Right cardiac atrium (tissue), 5 donors: Measurements from ENCODE around the gene P3R3URF. TPM values are rescaled to one million over a fixed set of nuclear protein-coding genes. Genes with fewer than 3 reads are reported as not detected.

Experiments
- ATAC-seq, 2 donors: fragments of 200-7000 bp; cut with Tn5 transposase; one replicate each; pipeline versions ENCODE4 v1.8.0 to v1.9.1; 2020; ENCODE audit warnings: moderate library complexity in 2 of 2, mild to moderate bottlenecking in 1 of 2
- DNase-seq, 3 donors: peaks; one replicate each; pipeline ENCODE4 v3.0.0-alpha.2; 2020
- H3K27ac ChIP-seq: one replicate; pipeline ENCODE4 v1.5.1; 2013; ENCODE audit warnings: mild to moderate bottlenecking, low read length, control low read depth, moderate library complexity
- H3K27me3 ChIP-seq: one replicate; pipeline ENCODE4 v1.6.1; 2013; ENCODE audit not compliant: control insufficient read depth, insufficient read depth
- H3K4me1 ChIP-seq: one replicate; pipeline ENCODE4 v1.6.1; 2013; ENCODE audit warnings: low read length; ENCODE audit not compliant: control insufficient read depth, insufficient read depth
- H3K4me3 ChIP-seq: one replicate; pipeline ENCODE4 v1.5.1; 2013; ENCODE audit warnings: low read length, control low read depth
- H3K9me3 ChIP-seq: one replicate; pipeline ENCODE4 v1.6.1; 2013; ENCODE audit warnings: low read length; ENCODE audit not compliant: control insufficient read depth
- WGBS: extraction: QIAGEN DNeasy Blood & Tissue Kit; methylation state at CpG from one replicate; pipeline ENCODE4 v1.1.7; 2013; 5-methylcytosine and 5-hydroxymethylcytosine counted together
- intact Hi-C, 4 donors: fragments of 100-400 bp; cut with DNase I; formaldehyde crosslinking; loops; one replicate each; pipeline versions ENCODE4 v1.11.0 to v1.14.0; 2022 to 2023
- polyA plus RNA-seq: library from polyadenylated mRNA; stranded (reverse); fragments of 200-250 nt; gene quantifications from one replicate; pipeline ENCODE4 v1.2.3, GENCODE V29; 2013
- total RNA-seq, 4 donors: library from RNA; stranded (reverse); fragmentation: NEBNext Ultra II Directional; extraction: Animal tissue kit (Norgen Biotek cat#: 25700); gene quantifications; one replicate each; pipeline ENCODE4 v1.2.1, GENCODE V29; 2021
- donor health status: healthy with polysubstance abuse.
- donor health status: DM: no; HTN: yes; CAD: no.
- donor health status: DM: no; HTN: no; CAD: no.
- donor health status: DM: no; HTN: yes; CAD: no; lungs with severe emphysema.
- donor health status: DM: yes; HTN: yes; CAD: no.

Gene P3R3URF
- total and polyA plus RNA-seq, 5 donors: not detected

DNA sequence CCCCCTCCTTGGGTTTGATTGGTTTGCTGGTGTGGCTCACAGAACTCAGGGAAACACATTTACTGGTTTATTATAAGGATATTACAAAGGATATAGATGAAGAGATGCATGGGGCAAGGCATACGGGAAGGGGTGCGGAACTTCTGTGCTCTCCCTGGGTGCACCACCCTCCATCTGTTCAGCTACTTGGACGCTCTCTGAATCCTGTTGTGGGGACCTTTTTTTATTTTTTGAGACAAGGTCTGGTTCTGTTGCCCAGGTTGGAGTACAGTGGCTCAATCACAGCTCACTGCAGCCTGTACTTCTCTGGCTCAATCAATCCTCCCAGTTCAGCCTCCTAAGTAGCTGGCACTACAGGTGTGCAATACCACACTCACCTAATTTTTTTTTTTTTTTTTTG lies 34.3 kb upstream of the P3R3URF start:
- Histone ChIP-seq H3K27ac (no peak overlapping the region), H3K4me1 (no peaks in the 10 kb centered on the region), H3K9me3 (no peaks in the 10 kb centered on the region), H3K4me3 (no peak overlapping the region), H3K27me3 (no peaks in the 10 kb centered on the region)
- DNase-seq (no peak), ATAC-seq (no peak)
- intact Hi-C loops: no loop called here
- WGBS: 95% methylated on average over 3 of the region's 3 CpGs

DNA sequence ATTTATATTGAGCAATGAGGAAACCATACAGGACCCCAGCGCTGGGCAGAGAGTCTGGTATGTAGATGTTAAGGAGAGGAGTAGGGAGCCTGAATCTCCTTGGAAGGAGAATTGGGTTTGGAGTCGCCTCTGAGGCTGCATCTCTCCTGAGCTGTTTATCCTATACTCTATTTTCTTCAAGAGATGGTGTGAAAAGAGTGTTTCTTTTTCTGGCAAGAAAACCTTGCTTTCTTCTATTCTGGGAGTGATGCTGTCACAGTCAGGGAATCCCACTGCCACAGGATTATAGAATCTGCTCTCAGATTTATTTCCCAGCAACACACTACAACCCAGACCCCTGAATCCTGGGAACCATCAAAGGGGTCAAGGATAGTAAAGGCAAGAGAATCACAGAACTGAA lies 30.1 kb upstream of the P3R3URF start:
- peaks cover 8% of the 10 kb centered on the region for H3K4me1 ChIP-seq
- no peak overlapping the region for H3K4me3 ChIP-seq
- WGBS: 90% methylated on average over 2 of the region's 2 CpGs
- peak overlapping the region; percentile 34 for H3K27ac ChIP-seq
- ATAC-seq (no peak), DNase-seq (no peak)
- intact Hi-C loops: no loop called here
- no peaks in the 10 kb centered on the region for H3K9me3 ChIP-seq
- H3K27me3 ChIP-seq: no peaks in the 10 kb centered on the region

DNA sequence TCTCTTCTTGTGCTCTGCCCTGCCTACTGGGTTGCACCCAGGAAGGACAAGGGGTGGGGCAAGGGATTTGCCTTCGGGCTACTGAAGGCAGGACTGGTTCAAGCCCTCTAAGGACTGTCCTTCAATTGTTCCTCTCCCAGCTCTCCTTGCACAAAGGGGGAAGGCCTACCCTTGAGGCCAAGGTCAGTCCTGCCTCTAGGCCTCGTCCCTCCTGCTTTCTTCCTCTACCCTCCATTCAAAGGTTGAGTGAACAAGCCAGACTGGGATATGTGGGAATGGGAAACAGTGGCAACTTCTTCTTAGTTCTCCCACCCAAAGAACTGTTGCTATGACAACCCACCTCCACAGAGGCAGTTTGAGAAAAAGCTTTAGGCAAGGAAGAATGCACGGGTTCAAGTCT lies 29.5 kb upstream of the P3R3URF start:
- ATAC-seq (peak; percentile 14 to 30), DNase-seq (no peak)
- H3K4me1 ChIP-seq: peaks cover 8% of the 10 kb centered on the region
- no peaks in the 10 kb centered on the region for H3K27me3 ChIP-seq
- intact Hi-C loops: no loop called here
- 50% methylated on average over 3 of the region's 3 CpGs for WGBS
- H3K4me3 ChIP-seq: no peak overlapping the region
- H3K9me3 ChIP-seq: no peaks in the 10 kb centered on the region
- peak overlapping the region; percentile 43 for H3K27ac ChIP-seq

DNA sequence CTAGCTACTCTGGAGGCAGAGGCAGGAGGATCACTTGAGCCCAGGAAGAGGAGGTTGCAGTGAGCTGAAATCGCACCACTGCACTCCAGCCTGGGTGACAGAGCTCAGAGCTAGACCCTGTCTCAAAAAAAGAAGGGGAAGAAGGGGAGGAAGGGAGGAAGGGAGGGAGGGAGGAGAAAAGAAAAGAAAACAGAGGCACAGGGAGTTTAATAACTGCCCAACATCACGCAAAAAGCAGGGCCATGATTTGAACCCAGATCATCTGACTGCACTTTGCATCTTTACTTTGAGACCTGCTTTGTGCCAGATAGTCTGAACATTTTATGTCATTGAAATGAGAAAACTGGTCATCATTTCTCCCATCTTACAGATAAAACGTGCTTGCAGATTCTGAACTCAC lies 28.9 kb upstream of the P3R3URF start:
- no peaks in the 10 kb centered on the region for H3K9me3 ChIP-seq
- H3K27me3 ChIP-seq: no peaks in the 10 kb centered on the region
- DNase-seq (no peak), ATAC-seq (no peak)
- intact Hi-C loops: no loop called here
- peaks cover 8% of the 10 kb centered on the region for H3K4me1 ChIP-seq
- no peak overlapping the region for H3K27ac ChIP-seq
- no peak overlapping the region for H3K4me3 ChIP-seq
- WGBS: 71% methylated on average over 3 of the region's 3 CpGs

DNA sequence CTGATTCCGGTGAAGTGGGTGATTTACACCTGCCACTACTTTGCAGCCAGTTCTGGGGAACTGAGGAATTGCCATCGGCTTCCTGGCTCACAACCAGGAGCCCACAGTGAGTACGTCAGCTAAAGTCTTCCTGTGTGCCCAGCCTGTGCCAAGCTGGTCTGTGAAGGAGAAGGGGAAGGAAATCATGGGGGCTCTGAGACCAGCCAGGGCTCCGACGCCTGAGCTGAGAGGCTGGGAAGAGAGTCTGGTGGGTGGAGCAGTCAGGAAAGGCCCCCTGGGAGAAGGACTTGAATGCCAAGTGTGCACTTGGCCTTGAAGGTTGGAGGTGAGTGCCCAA lies 28.1 kb upstream of the P3R3URF start:
- no peaks in the 10 kb centered on the region for H3K27me3 ChIP-seq
- H3K4me3 ChIP-seq: peak overlapping the region; percentile 91
- 16% methylated on average over 5 of the region's 5 CpGs for WGBS
- H3K4me1 ChIP-seq: peaks cover 8% of the 10 kb centered on the region
- peak overlapping the region; percentile 55 for H3K27ac ChIP-seq
- H3K9me3 ChIP-seq: no peaks in the 10 kb centered on the region
- intact Hi-C loops: no loop called here
- DNase-seq (peak in 2 of 3 donors; percentile 70 to 73), ATAC-seq (peak; percentile 38 to 46)

DNA sequence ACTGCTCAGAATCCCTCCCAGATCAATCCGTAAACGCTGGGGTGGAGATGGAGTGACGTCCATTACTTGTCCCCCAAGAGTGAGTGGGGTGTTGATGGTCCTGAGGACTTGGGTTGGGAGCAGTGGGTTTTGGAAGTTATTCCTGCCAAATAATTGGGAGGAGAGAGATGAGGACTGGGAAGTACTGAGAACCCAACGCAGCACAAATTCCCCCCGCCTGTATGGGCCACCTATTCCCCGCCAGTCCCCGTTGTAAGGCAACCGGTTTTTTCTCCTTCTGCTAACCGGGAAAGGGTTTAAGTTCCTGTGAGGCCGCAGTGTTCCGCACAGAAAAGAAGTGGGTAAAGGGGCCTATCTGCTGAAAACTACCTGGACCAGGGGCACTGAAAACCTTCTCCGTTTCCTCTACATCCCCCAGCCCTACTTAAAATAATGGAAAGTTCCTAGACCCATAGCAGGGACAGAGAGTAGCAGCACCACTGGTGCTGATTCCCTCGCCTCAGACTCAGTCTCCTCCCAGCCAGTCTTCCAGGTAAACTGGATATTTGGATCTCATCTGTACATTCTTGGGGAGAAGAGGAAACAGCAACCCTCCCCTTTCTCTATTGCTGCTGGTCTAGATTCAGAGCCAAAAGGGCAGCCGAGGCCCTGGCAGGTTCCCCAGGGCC lies 27.6 kb upstream of the P3R3URF start:
- Histone ChIP-seq H3K9me3 (no peaks in the 10 kb centered on the region), H3K4me1 (peaks cover 8% of the 10 kb centered on the region), H3K4me3 (peak overlapping the region; percentile 91), H3K27ac (peak overlapping the region; percentile 55), H3K27me3 (no peaks in the 10 kb centered on the region)
- ATAC-seq (peak in 1 of 2 donors; percentile 18), DNase-seq (no peak)
- WGBS: 28% methylated on average over 14 of the region's 14 CpGs
- intact Hi-C loops: no loop called here

DNA sequence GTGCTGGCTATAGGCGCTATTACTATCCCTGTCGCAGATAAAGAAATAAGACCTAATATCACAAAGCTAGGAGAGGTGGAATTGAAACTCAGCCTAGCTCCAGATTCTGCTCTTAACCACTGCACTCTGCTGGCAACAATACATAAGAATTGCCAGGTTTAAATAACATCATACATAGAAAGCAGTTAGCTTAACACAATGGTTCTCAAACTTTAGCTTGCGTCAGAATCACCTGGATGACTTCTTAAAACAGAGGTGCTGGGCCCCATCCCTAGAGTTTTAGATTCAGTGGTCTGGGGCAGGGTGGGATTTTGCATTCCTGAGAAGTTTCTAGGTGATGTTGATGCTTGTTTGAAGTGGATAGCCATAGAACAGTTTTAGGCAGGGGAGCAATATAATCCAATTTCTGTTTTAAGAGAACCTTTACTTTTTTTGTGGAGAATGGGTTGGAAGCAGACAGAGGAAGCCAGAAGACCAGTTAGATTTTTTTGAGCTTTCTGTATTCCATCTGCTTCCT lies 23.0 kb upstream of the P3R3URF start:
- no peak for ATAC-seq
- H3K27me3 ChIP-seq: no peaks in the 10 kb centered on the region
- H3K4me3 ChIP-seq: no peak overlapping the region
- intact Hi-C loops: no loop called here
- WGBS: 64% methylated on average over 3 of the region's 3 CpGs
- DNase-seq: no peak
- H3K4me1 ChIP-seq: peaks cover 2% of the 10 kb centered on the region
- no peaks in the 10 kb centered on the region for H3K9me3 ChIP-seq
- no peak overlapping the region for H3K27ac ChIP-seq

DNA sequence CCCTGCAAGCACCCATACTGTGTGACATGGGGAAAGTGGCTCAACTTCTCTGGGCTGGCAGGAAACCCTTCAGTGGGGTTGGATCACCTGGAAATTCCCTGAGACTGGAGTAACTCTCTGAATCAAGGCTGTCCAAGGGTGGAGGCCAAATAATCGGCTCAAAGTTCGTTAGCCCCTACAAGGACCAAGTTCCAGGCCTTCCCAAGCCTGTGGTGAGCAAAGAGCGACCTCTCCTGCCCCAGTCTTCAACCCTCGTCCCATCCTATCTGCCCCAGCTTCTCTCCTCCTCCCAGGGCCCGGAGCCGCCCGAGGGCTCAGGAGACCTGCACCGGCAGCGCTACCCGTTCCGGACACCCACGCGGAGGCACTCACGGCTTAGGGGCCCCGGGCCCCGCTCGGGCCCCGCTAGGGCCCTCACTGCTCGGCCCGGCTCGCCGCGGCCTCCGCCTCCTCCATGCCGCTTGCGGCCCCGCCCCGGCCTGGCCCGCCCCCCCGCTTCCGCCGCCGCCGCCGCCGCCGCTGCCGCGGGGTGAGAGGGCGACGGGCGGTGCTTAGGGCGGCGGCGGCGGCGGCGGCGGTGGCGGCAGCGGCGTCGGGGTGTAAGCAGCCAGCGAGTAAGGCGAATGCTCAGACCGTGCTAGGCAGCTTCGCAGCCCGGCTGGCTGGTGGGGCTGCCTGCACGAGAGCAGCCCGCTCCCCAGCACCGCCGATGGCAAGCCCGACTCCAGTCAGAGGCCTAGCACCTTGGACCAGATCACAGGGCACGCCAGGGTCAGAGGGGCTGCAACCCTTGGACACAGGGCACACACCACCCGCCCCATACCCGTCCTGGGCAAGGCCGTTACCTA lies 21.9 kb upstream of the P3R3URF start, which contains the start of gene POMGNT1:
POMGNT1 (minus strand) TSS at position 471 of the 848 bp plus-strand sequence. CDS start 613 bp downstream, outside the sequence.
- Histone ChIP-seq H3K27ac (peak within 1 kb of the TSS; percentile 61), H3K27me3 (no peaks in the 10 kb centered on the region), H3K9me3 (no peaks in the 10 kb centered on the region), H3K4me3 (peak within 1 kb of the TSS; percentile 91), H3K4me1 (no peaks in the 10 kb centered on the region)
- DNase-seq: peak; percentile 71 to 89 (median 89)
- intact Hi-C loops: no loop called here
- WGBS: under 1% methylated on average over 67 of the region's 67 CpGs
- ATAC-seq: peak; percentile 87 to 91

DNA sequence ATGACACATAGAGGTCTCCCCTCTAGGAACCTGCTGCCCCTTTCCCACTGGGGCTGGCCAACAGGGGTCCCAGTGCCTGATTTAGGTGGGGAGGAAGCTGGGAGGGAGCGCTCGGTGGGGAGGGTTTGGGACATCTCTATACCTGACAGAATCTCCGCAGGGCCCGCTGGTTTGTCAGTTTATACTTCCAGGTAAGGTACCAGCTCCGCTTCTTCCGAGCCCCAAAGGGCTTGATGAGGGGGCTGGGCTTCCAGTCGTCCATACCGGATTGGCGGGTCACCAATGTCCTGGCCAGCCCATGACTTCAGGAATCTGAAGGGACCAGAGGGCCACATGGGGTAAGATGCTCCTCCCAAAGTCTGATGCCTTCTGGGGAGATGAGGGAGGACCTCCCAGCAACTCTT lies 21.3 kb upstream of the P3R3URF start:
- ATAC-seq (peak; percentile 14 to 25), DNase-seq (peak in 1 of 3 donors; percentile 52)
- peak overlapping the region; percentile 91 for H3K4me3 ChIP-seq
- no peak overlapping the region for H3K27ac ChIP-seq
- intact Hi-C loops: no loop called here
- 57% methylated on average over 9 of the region's 9 CpGs for WGBS
- no peaks in the 10 kb centered on the region for H3K27me3 ChIP-seq
- no peaks in the 10 kb centered on the region for H3K4me1 ChIP-seq
- no peaks in the 10 kb centered on the region for H3K9me3 ChIP-seq

DNA sequence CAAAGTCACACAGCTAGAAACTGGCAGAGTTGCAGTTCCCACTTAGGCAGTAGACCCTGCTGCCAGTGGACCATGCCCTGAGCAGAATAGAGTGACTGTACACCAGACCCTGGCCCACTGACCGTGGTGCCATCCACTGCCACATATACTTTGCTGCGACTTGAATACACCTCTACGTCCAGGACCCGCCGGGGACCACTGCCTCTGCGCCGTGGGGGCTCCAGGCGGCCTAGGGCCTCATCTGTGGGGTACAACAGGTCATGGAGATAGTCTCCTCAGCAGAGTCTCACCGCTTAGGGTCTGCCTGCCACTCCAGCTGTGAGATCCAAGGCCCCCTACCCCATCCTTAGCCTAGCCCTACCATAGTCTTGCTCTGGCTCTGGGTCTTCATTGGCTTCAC lies 20.3 kb upstream of the P3R3URF start:
- Histone ChIP-seq H3K4me3 (no peak overlapping the region), H3K27me3 (no peaks in the 10 kb centered on the region), H3K27ac (no peak overlapping the region), H3K4me1 (no peaks in the 10 kb centered on the region), H3K9me3 (no peaks in the 10 kb centered on the region)
- ATAC-seq (no peak), DNase-seq (no peak)
- intact Hi-C loops: no loop called here
- 93% methylated on average over 9 of the region's 9 CpGs for WGBS

DNA sequence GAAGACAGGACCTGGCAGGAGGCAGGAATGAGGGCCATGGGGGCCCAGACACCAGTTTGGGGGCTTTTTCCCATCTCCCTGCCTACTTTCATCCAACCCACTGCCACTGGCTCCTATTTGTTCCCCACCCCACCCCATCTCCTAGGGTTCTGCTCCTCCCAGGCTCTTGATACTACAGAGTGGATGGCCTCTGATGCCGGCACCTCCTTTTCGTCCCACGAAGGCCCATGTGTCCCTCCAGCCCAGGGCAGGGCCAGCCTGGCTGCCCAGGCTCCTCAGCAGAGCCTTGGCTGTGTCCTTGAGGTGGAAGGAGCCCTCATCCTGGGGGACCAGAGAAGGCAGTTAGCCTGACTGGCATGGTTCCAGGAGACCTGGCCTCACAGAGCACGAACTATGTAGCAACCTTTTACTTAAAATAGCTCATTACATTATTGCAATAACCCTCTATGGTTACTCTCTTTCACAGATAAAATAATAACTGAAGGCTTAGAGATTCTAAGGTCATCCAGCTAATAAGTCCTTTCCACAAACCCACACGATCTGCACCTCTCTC lies 18.4 kb upstream of the P3R3URF start:
- no peaks in the 10 kb centered on the region for H3K4me1 ChIP-seq
- H3K27me3 ChIP-seq: no peaks in the 10 kb centered on the region
- WGBS: 66% methylated on average over 5 of the region's 5 CpGs
- H3K27ac ChIP-seq: no peak overlapping the region
- no peaks in the 10 kb centered on the region for H3K9me3 ChIP-seq
- no peak overlapping the region for H3K4me3 ChIP-seq
- DNase-seq: no peak
- intact Hi-C loops: no loop called here
- ATAC-seq: no peak
